Loucy (cell line): ENCODE results near the gene TUBGCP5.

Experiments used
- H2AFZ ChIP-seq: fragments of 200-600 bp; sonication (generic); 2 replicates; pipeline ENCODE4 v1.6.0; 2016; ENCODE audit warnings: antibody characterized with exemption, mild to moderate bottlenecking, low read length, moderate library complexity
- H3F3A ChIP-seq: fragments of 200-600 bp; 2 replicates; pipeline ENCODE4 v1.6.0; 2016; ENCODE audit warnings: antibody characterized with exemption, low read depth, mild to moderate bottlenecking
- H3K27me3 ChIP-seq: fragments of 200-600 bp; sonication (generic); 2 replicates; pipeline ENCODE4 v1.6.1; 2014; ENCODE audit warnings: low read length, mild to moderate bottlenecking; ENCODE audit not compliant: insufficient read depth, poor library complexity, severe bottlenecking
- H3K36me3 ChIP-seq: fragments of 200-600 bp; sonication (generic); 2 replicates; pipeline ENCODE4 v1.6.1; 2016; ENCODE audit warnings: low read length; ENCODE audit not compliant: insufficient read depth
- H3K4me1 ChIP-seq: fragments of 200-600 bp; sonication (generic); 2 replicates; pipeline ENCODE4 v1.5.1; 2014; ENCODE audit warnings: low read length, mild to moderate bottlenecking; ENCODE audit not compliant: insufficient read depth, poor library complexity, severe bottlenecking
- H3K4me2 ChIP-seq: fragments of 200-600 bp; sonication (generic); 2 replicates; pipeline ENCODE4 v1.6.0; 2014; ENCODE audit warnings: antibody characterized with exemption, low read length, low read depth, mild to moderate bottlenecking; ENCODE audit not compliant: poor library complexity, severe bottlenecking
- H3K4me3 ChIP-seq: fragments of 200-600 bp; sonication (generic); 2 replicates; pipeline ENCODE4 v1.5.1; 2014; ENCODE audit warnings: low read length, mild to moderate bottlenecking, mixed read lengths; ENCODE audit not compliant: poor library complexity, severe bottlenecking
- H3K79me2 ChIP-seq: fragments of 200-600 bp; sonication (generic); 2 replicates; pipeline ENCODE4 v1.6.1; 2014; ENCODE audit warnings: low read length; ENCODE audit not compliant: insufficient read depth
- H3K9ac ChIP-seq: fragments of 200-600 bp; sonication (generic); 2 replicates; pipeline ENCODE4 v1.6.0; 2014; ENCODE audit warnings: mild to moderate bottlenecking, low read depth, low read length, moderate library complexity; ENCODE audit not compliant: poor library complexity, severe bottlenecking
- H3K9me2 ChIP-seq: fragments of 200-600 bp; sonication (generic); replicated peaks from 2 replicates; pipeline ENCODE4 v1.6.1; 2016; ENCODE audit warnings: low read depth, low read length, mixed read lengths
- H3K9me3 ChIP-seq: fragments of 200-600 bp; sonication (generic); 2 replicates; pipeline ENCODE4 v1.6.1; 2014; ENCODE audit warnings: mild to moderate bottlenecking, antibody characterized with exemption, low read length, low read depth; ENCODE audit not compliant: insufficient read depth
- H4K20me1 ChIP-seq: fragments of 200-600 bp; sonication (generic); 2 replicates; pipeline ENCODE4 v1.6.0; 2014; ENCODE audit warnings: antibody characterized with exemption, low read length, mild to moderate bottlenecking; ENCODE audit not compliant: insufficient read depth, poor library complexity, severe bottlenecking
- EZH2phosphoT487 ChIP-seq: fragments of 200-600 bp; IDR thresholded peaks from 2 replicates; pipeline ENCODE4 v1.6.1; 2018; ENCODE audit warnings: antibody characterized with exemption, mild to moderate bottlenecking, moderate library complexity, borderline replicate concordance
- TF ChIP-seq, protein P1 (sequence below): fragments of 200-600 bp; sonication (generic); conservative IDR thresholded peaks from 2 replicates; pipeline ENCODE4 v1.5.1; 2014; ENCODE audit warnings: mild to moderate bottlenecking, antibody characterized with exemption, low read length

The TUBGCP5 gene

DNA sequence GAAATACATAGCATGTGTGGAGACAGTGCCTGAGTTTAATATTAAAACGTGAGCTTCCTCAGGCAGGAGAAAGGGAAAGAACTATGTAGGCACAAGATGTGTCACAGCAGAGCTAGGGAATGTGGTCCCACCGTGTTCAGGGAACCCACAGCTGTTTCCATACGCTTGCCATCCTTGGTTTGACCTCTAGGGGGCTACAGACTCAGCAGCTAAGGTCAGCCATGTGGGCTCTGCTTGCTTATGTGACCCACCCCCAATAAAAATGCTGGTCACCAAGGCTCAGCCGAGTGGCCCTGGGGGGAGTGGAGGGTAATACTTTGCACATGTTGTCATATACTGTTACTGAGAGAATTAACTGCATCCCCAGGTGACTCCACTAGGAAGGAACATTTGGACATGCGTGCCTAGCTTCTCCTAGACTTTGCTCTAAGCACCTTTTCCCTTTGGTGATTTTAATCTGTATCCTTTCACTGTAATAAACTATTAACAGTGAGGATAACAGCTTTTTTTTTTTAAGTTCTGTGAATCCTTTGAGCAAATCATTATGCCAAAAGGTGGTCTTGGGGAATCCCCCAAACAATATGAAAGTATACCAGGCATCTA is 3.3 kb downstream of the TUBGCP5 start:
- TF ChIP-seq EZH2phosphoT487, result no peak
- TF ChIP-seq, protein P1, sequence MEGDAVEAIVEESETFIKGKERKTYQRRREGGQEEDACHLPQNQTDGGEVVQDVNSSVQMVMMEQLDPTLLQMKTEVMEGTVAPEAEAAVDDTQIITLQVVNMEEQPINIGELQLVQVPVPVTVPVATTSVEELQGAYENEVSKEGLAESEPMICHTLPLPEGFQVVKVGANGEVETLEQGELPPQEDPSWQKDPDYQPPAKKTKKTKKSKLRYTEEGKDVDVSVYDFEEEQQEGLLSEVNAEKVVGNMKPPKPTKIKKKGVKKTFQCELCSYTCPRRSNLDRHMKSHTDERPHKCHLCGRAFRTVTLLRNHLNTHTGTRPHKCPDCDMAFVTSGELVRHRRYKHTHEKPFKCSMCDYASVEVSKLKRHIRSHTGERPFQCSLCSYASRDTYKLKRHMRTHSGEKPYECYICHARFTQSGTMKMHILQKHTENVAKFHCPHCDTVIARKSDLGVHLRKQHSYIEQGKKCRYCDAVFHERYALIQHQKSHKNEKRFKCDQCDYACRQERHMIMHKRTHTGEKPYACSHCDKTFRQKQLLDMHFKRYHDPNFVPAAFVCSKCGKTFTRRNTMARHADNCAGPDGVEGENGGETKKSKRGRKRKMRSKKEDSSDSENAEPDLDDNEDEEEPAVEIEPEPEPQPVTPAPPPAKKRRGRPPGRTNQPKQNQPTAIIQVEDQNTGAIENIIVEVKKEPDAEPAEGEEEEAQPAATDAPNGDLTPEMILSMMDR, result peak; percentile 87
- Histone ChIP-seq H3K36me3 (peaks cover 5% of the 10 kb centered on the region; the same call in 1 of the 2 replicates), H2AFZ (no peak overlapping the region), H3K4me3 (no peak overlapping the region), H3K9me2 (no peaks in the 10 kb centered on the region), H3K4me2 (peak overlapping the region; percentile 45), H3K9me3 (no peaks in the 10 kb centered on the region), H3F3A (0 out of 2 replicates have a peak, but pooled peaks cover 3% of the 10 kb centered on the region), H4K20me1 (no peaks in the 10 kb centered on the region), H3K79me2 (peaks cover 17% of the 10 kb centered on the region), H3K27me3 (no peaks in the 10 kb centered on the region), H3K4me1 (peaks cover 9% of the 10 kb centered on the region), H3K9ac (no peak overlapping the region)

DNA sequence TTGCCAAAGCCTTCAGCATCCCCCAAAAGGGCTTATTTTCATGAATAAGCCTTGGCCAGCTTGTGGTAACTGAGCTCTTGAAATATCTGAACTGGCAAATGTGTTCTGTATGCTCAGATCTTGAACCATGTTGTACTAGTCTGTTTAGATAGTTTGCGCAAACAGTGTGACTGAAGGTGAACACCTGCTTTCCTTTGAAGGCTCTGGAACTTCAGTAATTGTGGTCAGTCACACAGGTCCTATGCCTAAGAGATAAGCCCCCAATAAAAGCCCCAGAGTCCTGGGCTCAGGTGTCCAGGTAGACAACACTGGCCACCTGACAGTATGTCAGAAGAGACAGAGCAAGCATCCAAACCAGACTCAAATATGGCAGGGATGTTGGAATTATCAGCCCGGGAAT is 5.4 kb downstream of the TUBGCP5 start:
- no peaks in the 10 kb centered on the region for H3K27me3 ChIP-seq

DNA sequence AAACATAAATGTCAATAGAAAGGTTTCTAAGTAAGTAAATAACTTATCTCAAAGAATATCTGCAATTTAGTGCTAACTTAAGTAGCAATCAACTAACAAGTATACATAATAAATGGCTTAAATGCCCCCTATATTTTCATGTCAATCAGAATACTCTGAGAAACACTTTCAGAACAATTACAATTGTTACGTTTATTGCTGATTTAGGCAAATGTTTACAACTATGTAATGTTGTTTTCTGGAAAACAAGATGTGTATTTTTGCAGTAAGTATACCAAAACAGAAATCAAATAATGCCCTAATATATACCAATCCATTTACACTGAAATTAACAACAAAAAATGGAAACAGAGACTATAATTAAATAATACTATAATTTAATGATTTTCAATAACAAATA is 13.2 kb downstream of the TUBGCP5 start:
- Histone ChIP-seq H3K79me2 (no peaks in the 10 kb centered on the region), H3K36me3 (peaks cover 46% of the 10 kb centered on the region; the same call in 1 of the 2 replicates), H3K27me3 (no peaks in the 10 kb centered on the region), H3K4me3 (no peak overlapping the region), H3F3A (no peaks in the 10 kb centered on the region), H3K9me3 (no peaks in the 10 kb centered on the region), H3K4me2 (no peak overlapping the region), H3K9ac (no peak overlapping the region), H2AFZ (no peak overlapping the region), H4K20me1 (no peaks in the 10 kb centered on the region), H3K9me2 (no peaks in the 10 kb centered on the region), H3K4me1 (no peaks in the 10 kb centered on the region)
- no peak for TF ChIP-seq EZH2phosphoT487
- TF ChIP-seq, protein P1, result no peak

More for the DNA sequence above, 5.4 kb downstream of the TUBGCP5 start:
- Histone ChIP-seq H4K20me1 (no peaks in the 10 kb centered on the region), H2AFZ (no peak overlapping the region), H3K36me3 (peaks cover 12% of the 10 kb centered on the region; the same call in 1 of the 2 replicates), H3K4me2 (no peak overlapping the region), H3K79me2 (peaks cover 17% of the 10 kb centered on the region), H3K4me1 (peaks cover 9% of the 10 kb centered on the region), H3F3A (0 out of 2 replicates have a peak, but pooled peaks cover 3% of the 10 kb centered on the region), H3K9ac (no peak overlapping the region), H3K9me2 (no peaks in the 10 kb centered on the region), H3K9me3 (no peaks in the 10 kb centered on the region), H3K4me3 (no peak overlapping the region)
- TF ChIP-seq EZH2phosphoT487, result no peak
- TF ChIP-seq, protein P1, result no peak
